Measurements from ENCODE around the gene ATP6V0B.
A peak's percentile ranks its signal among the peaks of the same experiment; 100 is the strongest.

Gene ATP6V0B

DNA sequence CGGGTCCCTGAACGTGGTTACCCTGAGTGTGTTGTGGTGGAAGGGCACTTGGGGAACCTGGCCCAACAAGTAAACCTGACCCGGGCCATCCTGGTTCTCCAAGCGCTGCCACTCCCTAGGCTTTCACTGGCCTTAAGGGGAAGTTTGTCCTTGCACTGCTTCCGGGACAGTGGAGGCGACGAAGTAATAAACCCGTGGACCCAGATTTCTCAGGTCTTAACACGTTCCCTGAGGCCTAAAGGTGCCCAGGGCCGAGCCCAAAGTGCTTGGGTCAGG, 16.4 kb downstream of the ATP6V0B start:
- Histone ChIP-seq H3K4me2 (ENCODE audit: low read depth, low read length, poor library complexity, severe bottlenecking) (peak overlapping the region; percentile 75), H2AFZ (ENCODE audit: low read length) (peak overlapping the region; percentile 96; the same call in 1 of the 2 replicates), H3K36me3 (ENCODE audit: insufficient read depth, low read length) (no peaks in the 10 kb centered on the region), H3K9me3 (ENCODE audit: insufficient read depth, low read depth, low read length) (no peaks in the 10 kb centered on the region), H4K20me1 (ENCODE audit: insufficient read depth, low read length, poor library complexity, severe bottlenecking) (no peaks in the 10 kb centered on the region), H3K9ac (ENCODE audit: low read depth, low read length, poor library complexity, severe bottlenecking) (peak overlapping the region; percentile 61), H3K27me3 (ENCODE audit: insufficient read depth, low read length, poor library complexity, severe bottlenecking) (no peaks in the 10 kb centered on the region), H3K79me2 (ENCODE audit: insufficient read depth, low read length) (no peaks in the 10 kb centered on the region), H3K4me1 (ENCODE audit: insufficient read depth, low read length, poor library complexity, severe bottlenecking) (peaks cover 10% of the 10 kb centered on the region), H3K9me2 (replicated peaks; ENCODE audit: low read depth, low read length) (no peaks in the 10 kb centered on the region), H3K4me3 (ENCODE audit: low read length, poor library complexity, severe bottlenecking) (peak overlapping the region; percentile 74), H3F3A (ENCODE audit: low read depth) (no peaks in the 10 kb centered on the region)
- TF ChIP-seq, protein P1, sequence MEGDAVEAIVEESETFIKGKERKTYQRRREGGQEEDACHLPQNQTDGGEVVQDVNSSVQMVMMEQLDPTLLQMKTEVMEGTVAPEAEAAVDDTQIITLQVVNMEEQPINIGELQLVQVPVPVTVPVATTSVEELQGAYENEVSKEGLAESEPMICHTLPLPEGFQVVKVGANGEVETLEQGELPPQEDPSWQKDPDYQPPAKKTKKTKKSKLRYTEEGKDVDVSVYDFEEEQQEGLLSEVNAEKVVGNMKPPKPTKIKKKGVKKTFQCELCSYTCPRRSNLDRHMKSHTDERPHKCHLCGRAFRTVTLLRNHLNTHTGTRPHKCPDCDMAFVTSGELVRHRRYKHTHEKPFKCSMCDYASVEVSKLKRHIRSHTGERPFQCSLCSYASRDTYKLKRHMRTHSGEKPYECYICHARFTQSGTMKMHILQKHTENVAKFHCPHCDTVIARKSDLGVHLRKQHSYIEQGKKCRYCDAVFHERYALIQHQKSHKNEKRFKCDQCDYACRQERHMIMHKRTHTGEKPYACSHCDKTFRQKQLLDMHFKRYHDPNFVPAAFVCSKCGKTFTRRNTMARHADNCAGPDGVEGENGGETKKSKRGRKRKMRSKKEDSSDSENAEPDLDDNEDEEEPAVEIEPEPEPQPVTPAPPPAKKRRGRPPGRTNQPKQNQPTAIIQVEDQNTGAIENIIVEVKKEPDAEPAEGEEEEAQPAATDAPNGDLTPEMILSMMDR (conservative IDR thresholded peaks at IDR 0.05; ENCODE audit: low read length): no peak
- no peak for TF ChIP-seq EZH2phosphoT487 (IDR thresholded peaks at IDR 0.05; ENCODE audit: borderline replicate concordance)

DNA sequence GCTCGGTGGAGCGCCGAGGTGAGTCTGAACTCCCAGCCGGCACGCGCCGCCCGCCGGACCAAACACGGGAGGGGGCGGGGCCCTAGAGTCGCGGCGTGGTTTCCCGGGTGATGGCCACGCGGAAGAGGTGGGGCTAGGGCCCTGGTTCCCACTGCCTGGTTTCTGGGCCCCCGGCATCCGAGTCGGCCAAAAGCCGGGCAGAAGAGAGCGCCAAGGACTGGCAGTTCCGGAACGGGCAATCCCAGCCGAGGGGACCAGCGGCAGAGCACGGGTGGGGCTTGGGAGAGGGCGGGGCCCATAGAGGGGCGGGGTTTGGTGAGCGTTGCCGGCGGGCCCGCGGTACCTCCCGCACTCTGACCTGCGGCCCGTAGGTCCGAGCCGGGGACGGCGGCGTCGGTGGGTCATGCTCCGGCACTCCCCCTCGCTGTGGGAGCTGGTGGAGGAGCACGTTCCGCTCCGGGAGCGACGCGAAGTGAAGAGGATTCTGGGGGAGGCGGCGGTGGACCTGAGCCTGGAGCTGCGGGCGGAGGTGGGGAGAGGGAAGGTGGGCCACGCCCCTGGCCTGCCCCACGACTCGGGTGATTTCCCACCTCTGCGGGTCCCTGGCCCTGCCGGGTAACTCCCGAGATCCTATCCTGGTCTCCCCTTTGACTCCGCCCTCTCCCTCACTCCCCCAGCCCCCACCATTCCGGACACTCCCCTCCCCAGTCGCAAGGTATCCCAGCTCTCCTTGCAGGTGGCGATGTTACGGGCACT, 16.9 kb downstream of the ATP6V0B start, which contains the start of gene CCDC24:
Gene CCDC24 (plus strand): TSS at position 124 of the 756 bp plus-strand sequence. CDS start 280 bp downstream, at position 404.
- no peaks in the 10 kb centered on the region for H3F3A ChIP-seq (ENCODE audit: low read depth)
- TF ChIP-seq EZH2phosphoT487 (IDR thresholded peaks at IDR 0.05; ENCODE audit: borderline replicate concordance): no peak
- TF ChIP-seq, protein P1 (conservative IDR thresholded peaks at IDR 0.05; ENCODE audit: low read length): no peak
- no peaks in the 10 kb centered on the region for H4K20me1 ChIP-seq (ENCODE audit: insufficient read depth, low read length, poor library complexity, severe bottlenecking)
- peaks cover 10% of the 10 kb centered on the region for H3K4me1 ChIP-seq (ENCODE audit: insufficient read depth, low read length, poor library complexity, severe bottlenecking)
- no peaks in the 10 kb centered on the region for H3K9me3 ChIP-seq (ENCODE audit: insufficient read depth, low read depth, low read length)
- H3K9ac ChIP-seq (ENCODE audit: low read depth, low read length, poor library complexity, severe bottlenecking): peak within 1 kb of the TSS; percentile 61
- peak within 1 kb of the TSS; percentile 75 for H3K4me2 ChIP-seq (ENCODE audit: low read depth, low read length, poor library complexity, severe bottlenecking)
- no peaks in the 10 kb centered on the region for H3K9me2 ChIP-seq (replicated peaks; ENCODE audit: low read depth, low read length)
- H3K4me3 ChIP-seq (ENCODE audit: low read length, poor library complexity, severe bottlenecking): peak within 1 kb of the TSS; percentile 74
- H3K79me2 ChIP-seq (ENCODE audit: insufficient read depth, low read length): no peaks in the 10 kb centered on the region
- H3K36me3 ChIP-seq (ENCODE audit: insufficient read depth, low read length): no peaks in the 10 kb centered on the region
- peak within 1 kb of the TSS; percentile 96 for H2AFZ ChIP-seq (ENCODE audit: low read length)
- no peaks in the 10 kb centered on the region for H3K27me3 ChIP-seq (ENCODE audit: insufficient read depth, low read length, poor library complexity, severe bottlenecking)

DNA sequence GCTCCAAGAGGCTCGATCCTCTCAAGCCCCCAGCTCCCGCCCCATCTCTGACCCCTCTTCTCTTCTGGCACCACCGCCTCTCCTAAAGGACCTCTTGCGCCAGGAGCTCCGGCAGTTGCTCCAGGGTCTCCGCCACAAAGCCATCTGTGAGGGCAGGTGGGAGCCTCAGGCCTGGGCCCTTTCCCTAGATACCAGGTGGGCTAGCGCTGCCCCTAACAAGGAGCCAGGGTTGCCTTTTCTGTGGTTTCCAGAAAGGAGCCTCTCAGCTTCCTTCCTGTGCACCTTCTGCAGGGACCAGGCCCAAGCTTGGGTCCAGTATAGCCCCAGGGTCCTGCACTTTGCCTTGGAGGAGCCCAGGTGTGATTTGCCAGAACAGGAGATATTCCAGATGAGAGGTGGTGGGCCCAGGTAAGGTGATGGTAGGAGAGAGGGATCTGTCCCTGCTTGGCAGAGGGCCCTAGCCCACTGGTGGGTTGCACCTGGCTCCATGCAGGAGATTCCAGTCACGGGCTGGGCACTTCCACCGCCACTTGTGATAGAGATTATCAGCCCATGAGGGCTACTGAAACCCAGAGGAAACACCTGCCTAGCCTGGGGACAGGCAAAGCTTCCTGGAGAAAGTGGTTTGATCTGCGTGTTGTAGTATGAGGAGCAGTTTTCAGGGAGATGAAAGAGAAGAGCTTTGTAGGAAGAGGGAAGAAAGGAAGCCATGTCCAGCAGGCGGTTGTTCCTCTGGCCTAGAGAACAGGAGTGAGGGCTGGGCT, 17.7 kb downstream of the ATP6V0B start:
- Histone ChIP-seq H3K9me3 (ENCODE audit: insufficient read depth, low read depth, low read length) (no peaks in the 10 kb centered on the region), H3K4me3 (ENCODE audit: low read length, poor library complexity, severe bottlenecking) (peak overlapping the region; percentile 74), H2AFZ (ENCODE audit: low read length) (no peak overlapping the region; the same call in 1 of the 2 replicates), H3K4me2 (ENCODE audit: low read depth, low read length, poor library complexity, severe bottlenecking) (peak overlapping the region; percentile 75), H3K36me3 (ENCODE audit: insufficient read depth, low read length) (no peaks in the 10 kb centered on the region), H3K27me3 (ENCODE audit: insufficient read depth, low read length, poor library complexity, severe bottlenecking) (no peaks in the 10 kb centered on the region), H3F3A (ENCODE audit: low read depth) (no peaks in the 10 kb centered on the region), H3K79me2 (ENCODE audit: insufficient read depth, low read length) (no peaks in the 10 kb centered on the region), H3K4me1 (ENCODE audit: insufficient read depth, low read length, poor library complexity, severe bottlenecking) (peaks cover 10% of the 10 kb centered on the region), H4K20me1 (ENCODE audit: insufficient read depth, low read length, poor library complexity, severe bottlenecking) (no peaks in the 10 kb centered on the region), H3K9me2 (replicated peaks; ENCODE audit: low read depth, low read length) (no peaks in the 10 kb centered on the region), H3K9ac (ENCODE audit: low read depth, low read length, poor library complexity, severe bottlenecking) (peak overlapping the region; percentile 61)
- TF ChIP-seq, protein P1 (conservative IDR thresholded peaks at IDR 0.05; ENCODE audit: low read length): no peak
- TF ChIP-seq EZH2phosphoT487 (IDR thresholded peaks at IDR 0.05; ENCODE audit: borderline replicate concordance): no peak

All from Loucy (cell line).